Vagina (tissue), 2 donors: ENCODE data around the gene KRTAP5-9.
"Not testable (repeated sequence)": the region's sequence is repeated elsewhere in the genome, so short reads cannot be mapped to it uniquely, and the experiment has no call there.

ENCODE experiments used
- CTCF ChIP-seq, 3 experiments: fragments of 450-650 bp in 2 of 3; fragments of 200-600 bp in 1 of 3; sonication (generic) in 1 of 3; IDR thresholded peaks; one replicate each; pipeline ENCODE4 v1.5.1; 2017 to 2019; ENCODE audit warnings: antibody characterized with exemption in 3 of 3, mild to moderate bottlenecking in 2 of 3, moderate library complexity in 2 of 3
- POLR2A ChIP-seq, 2 donors: fragments of 450-650 bp; IDR thresholded peaks; one replicate each; pipeline ENCODE4 v1.6.1; 2017; ENCODE audit warnings: antibody characterized with exemption in 2 of 2, mild to moderate bottlenecking in 2 of 2, moderate library complexity in 2 of 2
- POLR2AphosphoS5 ChIP-seq, 2 donors: sonication (generic); formaldehyde crosslinking; IDR thresholded peaks; one replicate each; pipeline ENCODE4 v1.9.0; 2017; ENCODE audit warnings: antibody characterized with exemption in 2 of 2, mild to moderate bottlenecking in 2 of 2, low read depth in 1 of 2; ENCODE audit not compliant: insufficient read depth in 1 of 2

GRCh38 chr11:71567633-71568032 is 19.4 kb downstream of the KRTAP5-9 start:
- TF ChIP-seq CTCF (IDR thresholded peaks at IDR 0.05); POLR2AphosphoS5 (IDR thresholded peaks at IDR 0.05; ENCODE audit: insufficient read depth in 1 of 2, low read depth in 1 of 2); POLR2A (IDR thresholded peaks at IDR 0.05): not testable (repeated sequence)
